CD4-positive, alpha-beta T cell (primary cell): Measurements from ENCODE around the gene ATP8A2. TPM values are rescaled to one million over a fixed set of nuclear protein-coding genes. Genes with fewer than 3 reads are reported as not detected.

Experiments used
- ATAC-seq: fragments of 200-7000 bp; cut with Tn5 transposase; one replicate; pipeline ENCODE4 v1.10.0; 2022; ENCODE audit warnings: mild to moderate bottlenecking; ENCODE audit not compliant: poor library complexity
- CTCF ChIA-PET: fragments of 350-600 bp; sonication (Branson Sonifier 250); formaldehyde crosslinking; loops from one replicate; lab custom pipeline; 2021; ENCODE audit warnings: antibody characterized with exemption, inconsistent platforms; lab: Charles Lee
- POLR2A ChIA-PET: fragments of 350-600 bp; sonication (Branson Sonifier 250); formaldehyde crosslinking; loops from one replicate; lab custom pipeline; 2021; ENCODE audit warnings: antibody characterized with exemption, inconsistent platforms; lab: Charles Lee
- DNase-seq, 14 experiments: peaks; one replicate each; pipeline ENCODE4 v3.0.0-alpha.2; 2013 to 2020; ENCODE audit warnings: mixed read lengths in 2 of 14
- H3K27ac ChIP-seq, 2 donors: one replicate each; pipeline versions ENCODE4 v1.5.1 to v1.7.0; 2013; ENCODE audit warnings: low read length in 2 of 2, low read depth in 1 of 2, mild to moderate bottlenecking in 1 of 2
- H3K27me3 ChIP-seq, 2 experiments: 1 replicate in 1 of 2; 2 replicates in 1 of 2; pipeline versions ENCODE4 v1.6.1 to v1.7.0; 2013; ENCODE audit warnings: low read length in 2 of 2, control low read depth in 1 of 2, mild to moderate bottlenecking in 1 of 2, moderate library complexity in 1 of 2; ENCODE audit not compliant: insufficient read depth in 2 of 2, control insufficient read depth in 1 of 2
- H3K36me3 ChIP-seq: one replicate; pipeline ENCODE4 v1.6.1; 2013; ENCODE audit warnings: low read length, control low read depth; ENCODE audit not compliant: insufficient read depth
- H3K4me1 ChIP-seq: one replicate; pipeline ENCODE4 v1.6.1; 2013; ENCODE audit warnings: low read length, control low read depth; ENCODE audit not compliant: insufficient read depth
- H3K4me3 ChIP-seq: one replicate; pipeline ENCODE4 v1.5.1; 2013; ENCODE audit warnings: mild to moderate bottlenecking, low read length, moderate library complexity
- H3K9me3 ChIP-seq, 2 experiments: 1 replicate in 1 of 2; 2 replicates in 1 of 2; pipeline versions ENCODE4 v1.6.1 to v1.7.0; 2013; ENCODE audit warnings: low read length in 2 of 2, mild to moderate bottlenecking in 2 of 2, control low read depth in 1 of 2, moderate library complexity in 1 of 2; ENCODE audit not compliant: control insufficient read depth in 1 of 2, insufficient read depth in 1 of 2
- H3K27ac Mint-ChIP-seq: one replicate; pipeline ENCODE4 v1.8.0; 2020; ENCODE audit warnings: mixed read lengths
- H3K27me3 Mint-ChIP-seq: one replicate; pipeline ENCODE4 v1.8.0; 2021; ENCODE audit warnings: mixed read lengths
- H3K36me3 Mint-ChIP-seq: one replicate; pipeline ENCODE4 v1.8.0; 2021; ENCODE audit warnings: low read depth, mixed read lengths
- H3K4me1 Mint-ChIP-seq: one replicate; pipeline ENCODE4 v1.8.0; 2021; ENCODE audit warnings: low read depth, mixed read lengths
- H3K4me3 Mint-ChIP-seq: one replicate; pipeline ENCODE4 v1.8.0; 2020; ENCODE audit warnings: mild to moderate bottlenecking, mixed read lengths
- H3K9me3 Mint-ChIP-seq: one replicate; pipeline ENCODE4 v1.8.0; 2020; ENCODE audit warnings: mixed read lengths
- intact Hi-C, 2 experiments: fragments of 100-400 bp; cut with DNase I in 1 of 2; cut with micrococcal nuclease in 1 of 2; formaldehyde crosslinking; loops; one replicate each; pipeline versions ENCODE4 v1.15.1 to v1.9.0; 2023 to 2025; cut with DNase I, micrococcal nuclease
- total RNA-seq, 174 experiments: library from RNA in 2 of 174; stranded (reverse) in 2 of 174; gene quantifications; one replicate each; pipeline ENCODE4 v1.2.3 and lab custom pipeline; 2021 to 2026
- TF ChIP-seq, protein P1 (sequence below): fragments of 200-600 bp; IDR thresholded peaks from one replicate; pipeline ENCODE4 v1.8.0; 2022; ENCODE audit warnings: antibody characterized with exemption, mild to moderate bottlenecking

ATP8A2 gene
- total RNA-seq, 2 experiments from 2014 or later, result 0.22 to 0.36 TPM

DNA sequence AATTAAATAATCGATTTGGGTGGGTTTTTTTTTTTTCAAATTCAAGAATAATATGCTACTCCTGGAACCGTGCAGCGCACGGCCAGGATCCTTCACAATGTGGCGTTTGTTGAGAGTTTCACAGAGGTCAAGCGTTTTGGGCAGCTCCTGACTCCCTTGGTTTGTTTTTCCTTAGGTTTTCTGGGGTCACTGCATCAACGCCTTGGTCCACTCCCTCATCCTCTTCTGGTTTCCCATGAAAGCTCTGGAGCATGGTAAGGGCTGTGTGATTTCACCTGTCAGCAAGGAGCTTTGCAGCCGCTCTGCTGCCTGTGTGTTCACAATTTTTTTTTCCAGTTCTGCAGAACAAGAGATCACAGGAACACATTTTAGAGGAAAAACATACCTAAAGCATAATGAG is 467.6 kb downstream of the ATP8A2 start:
- Mint-ChIP-seq H3K27ac (no peak overlapping the region), H3K4me1 (no peaks in the 10 kb centered on the region), H3K9me3 (no peaks in the 10 kb centered on the region), H3K27me3 (no peaks in the 10 kb centered on the region), H3K4me3 (no peak overlapping the region), H3K36me3 (no peaks in the 10 kb centered on the region)
- no peaks in the 10 kb centered on the region for H3K9me3 ChIP-seq
- ATAC-seq (no peak), DNase-seq (no peak)
- H3K36me3 ChIP-seq, result no peaks in the 10 kb centered on the region
- ChIA-PET CTCF (no interaction called here), POLR2A (no interaction called here)
- no peaks in the 10 kb centered on the region for H3K4me1 ChIP-seq
- TF ChIP-seq, protein P1, sequence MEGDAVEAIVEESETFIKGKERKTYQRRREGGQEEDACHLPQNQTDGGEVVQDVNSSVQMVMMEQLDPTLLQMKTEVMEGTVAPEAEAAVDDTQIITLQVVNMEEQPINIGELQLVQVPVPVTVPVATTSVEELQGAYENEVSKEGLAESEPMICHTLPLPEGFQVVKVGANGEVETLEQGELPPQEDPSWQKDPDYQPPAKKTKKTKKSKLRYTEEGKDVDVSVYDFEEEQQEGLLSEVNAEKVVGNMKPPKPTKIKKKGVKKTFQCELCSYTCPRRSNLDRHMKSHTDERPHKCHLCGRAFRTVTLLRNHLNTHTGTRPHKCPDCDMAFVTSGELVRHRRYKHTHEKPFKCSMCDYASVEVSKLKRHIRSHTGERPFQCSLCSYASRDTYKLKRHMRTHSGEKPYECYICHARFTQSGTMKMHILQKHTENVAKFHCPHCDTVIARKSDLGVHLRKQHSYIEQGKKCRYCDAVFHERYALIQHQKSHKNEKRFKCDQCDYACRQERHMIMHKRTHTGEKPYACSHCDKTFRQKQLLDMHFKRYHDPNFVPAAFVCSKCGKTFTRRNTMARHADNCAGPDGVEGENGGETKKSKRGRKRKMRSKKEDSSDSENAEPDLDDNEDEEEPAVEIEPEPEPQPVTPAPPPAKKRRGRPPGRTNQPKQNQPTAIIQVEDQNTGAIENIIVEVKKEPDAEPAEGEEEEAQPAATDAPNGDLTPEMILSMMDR, result no peak
- H3K27me3 ChIP-seq, result no peaks in the 10 kb centered on the region
- intact Hi-C loops, result no loop called here
- no peak overlapping the region for H3K27ac ChIP-seq
- no peak overlapping the region for H3K4me3 ChIP-seq

DNA sequence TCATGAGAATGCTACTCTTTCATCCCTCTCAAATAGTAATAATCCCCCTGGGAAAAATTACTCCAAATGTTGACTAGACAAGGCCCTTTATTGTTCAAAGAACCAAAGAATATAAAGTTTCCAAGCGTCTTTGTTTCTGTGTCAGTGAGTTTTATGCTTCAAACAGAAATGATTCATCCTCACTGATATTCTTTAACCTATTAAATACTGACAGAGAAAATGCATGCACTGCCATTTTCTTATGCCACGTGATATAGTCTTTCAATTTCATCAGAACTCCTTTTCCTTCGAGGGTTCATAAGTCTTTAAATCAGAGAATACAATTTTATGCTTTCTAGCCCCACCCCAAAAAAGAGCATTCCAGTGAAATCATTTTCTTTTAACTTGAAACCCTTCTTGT is 468.5 kb downstream of the ATP8A2 start:
- no peaks in the 10 kb centered on the region for H3K4me1 Mint-ChIP-seq
- Histone ChIP-seq H3K27ac (no peak overlapping the region), H3K4me3 (no peak overlapping the region), H3K9me3 (no peaks in the 10 kb centered on the region), H3K4me1 (no peaks in the 10 kb centered on the region), H3K27me3 (no peaks in the 10 kb centered on the region), H3K36me3 (no peaks in the 10 kb centered on the region)
- TF ChIP-seq, protein P1, result no peak
- no peak for DNase-seq
- no peaks in the 10 kb centered on the region for H3K27me3 Mint-ChIP-seq
- CTCF ChIA-PET, result no interaction called here
- POLR2A ChIA-PET, result no interaction called here
- no peak overlapping the region for H3K27ac Mint-ChIP-seq
- no peaks in the 10 kb centered on the region for H3K9me3 Mint-ChIP-seq
- H3K4me3 Mint-ChIP-seq, result no peak overlapping the region
- ATAC-seq, result no peak
- no peaks in the 10 kb centered on the region for H3K36me3 Mint-ChIP-seq
- intact Hi-C loops, result loop anchor here in 1 of 2 experiments (10.0 kb wide), 1 partner anchor 65 kb away; no protein-coding TSS in a partner anchor

DNA sequence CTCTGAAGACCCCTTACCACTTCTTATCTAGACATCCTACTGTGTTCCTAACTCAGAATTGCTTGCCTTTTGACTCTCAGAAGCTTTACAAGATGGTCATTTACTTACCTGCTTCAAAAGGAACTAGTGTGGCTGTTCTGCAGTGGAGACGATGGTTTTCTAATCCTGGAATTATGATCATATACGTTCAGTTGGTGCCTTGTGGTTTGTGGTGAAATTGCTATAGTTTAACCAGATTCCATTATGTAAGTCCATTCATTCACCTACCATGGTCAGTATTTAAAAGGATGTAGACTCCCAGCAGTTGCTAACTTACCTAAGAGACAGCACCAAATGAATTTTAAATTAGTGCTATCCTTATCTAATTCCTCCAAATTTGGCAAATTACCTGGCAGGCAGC is 469.2 kb downstream of the ATP8A2 start:
- Histone ChIP-seq H3K36me3 (no peaks in the 10 kb centered on the region), H3K27ac (no peak overlapping the region), H3K4me3 (no peak overlapping the region), H3K4me1 (no peaks in the 10 kb centered on the region), H3K27me3 (no peaks in the 10 kb centered on the region), H3K9me3 (no peaks in the 10 kb centered on the region)
- ChIA-PET CTCF (no interaction called here), POLR2A (no interaction called here)
- no peak overlapping the region for H3K4me3 Mint-ChIP-seq
- H3K27ac Mint-ChIP-seq, result no peak overlapping the region
- TF ChIP-seq, protein P1, result no peak
- H3K27me3 Mint-ChIP-seq, result no peaks in the 10 kb centered on the region
- intact Hi-C loops, result loop anchor here in 1 of 2 experiments (10.0 kb wide), 1 partner anchor 64 kb away; no protein-coding TSS in a partner anchor
- no peaks in the 10 kb centered on the region for H3K4me1 Mint-ChIP-seq
- DNase-seq (no peak), ATAC-seq (no peak)
- no peaks in the 10 kb centered on the region for H3K36me3 Mint-ChIP-seq
- no peaks in the 10 kb centered on the region for H3K9me3 Mint-ChIP-seq
